Breast epithelium (tissue), 4 donors: ENCODE data around the gene RNF4. TPM values are rescaled to one million over a fixed set of nuclear protein-coding genes. Genes with fewer than 3 reads are reported as not detected.

Experiments used
- DNase-seq, 2 donors: peaks; one replicate each; pipeline ENCODE4 v3.0.0-alpha.2; 2019; ENCODE audit warnings: low spot score in 2 of 2
- H3K27ac ChIP-seq, 2 donors: fragments of 200-600 bp; sonication (generic) in 1 of 2; one replicate each; pipeline ENCODE4 v1.5.1; 2016 to 2019; ENCODE audit warnings: mild to moderate bottlenecking in 1 of 2
- H3K27me3 ChIP-seq, 2 donors: fragments of 200-600 bp; sonication (generic) in 1 of 2; one replicate each; pipeline versions ENCODE4 v1.5.1 to v1.6.0; 2017 to 2019; ENCODE audit warnings: control low read depth in 1 of 2, mild to moderate bottlenecking in 1 of 2
- H3K36me3 ChIP-seq: fragments of 200-600 bp; one replicate; pipeline ENCODE4 v1.5.1; 2019
- H3K4me1 ChIP-seq, 2 donors: fragments of 200-600 bp; sonication (generic); one replicate each; pipeline ENCODE4 v1.5.1; 2016 to 2019; ENCODE audit warnings: control low read depth in 1 of 2
- H3K4me3 ChIP-seq, 3 donors: fragments of 200-600 bp; sonication (generic); 1 replicate in 2 of 3; 2 replicates in 1 of 3; pipeline ENCODE4 v1.5.1; 2016 to 2019; ENCODE audit warnings: mild to moderate bottlenecking in 3 of 3, moderate library complexity in 2 of 3
- H3K9me3 ChIP-seq, 2 donors: fragments of 200-600 bp; sonication (generic) in 1 of 2; one replicate each; pipeline ENCODE4 v1.5.1; 2016 to 2019; ENCODE audit warnings: control low read depth in 1 of 2
- CTCF ChIP-seq, 3 donors: fragments of 450-650 bp; IDR thresholded peaks; one replicate each; pipeline ENCODE4 v1.5.1; 2016 to 2017; ENCODE audit warnings: antibody characterized with exemption in 3 of 3, mild to moderate bottlenecking in 3 of 3, moderate library complexity in 3 of 3
- POLR2A ChIP-seq: fragments of 450-650 bp; IDR thresholded peaks from one replicate; pipeline ENCODE4 v1.6.1; 2016; ENCODE audit warnings: antibody characterized with exemption, mild to moderate bottlenecking, moderate library complexity
- POLR2AphosphoS5 ChIP-seq, 3 donors: sonication (generic); formaldehyde crosslinking; IDR thresholded peaks; one replicate each; pipeline ENCODE4 v1.6.1; 2017; ENCODE audit warnings: antibody characterized with exemption in 3 of 3
- intact Hi-C: fragments of 100-400 bp; cut with DNase I; formaldehyde crosslinking; loops from one replicate; pipeline ENCODE4 v1.15.1; 2023; ENCODE audit warnings: low total_unique reads
- total RNA-seq, 3 donors: library from RNA; depleted of rRNA; stranded (reverse); fragments of >200 nt; gene quantifications; one replicate each; pipeline ENCODE4 v1.1.0, GENCODE V29; 2016

Gene RNF4
- total RNA-seq, 3 donors from 2014 or later = 35.7 to 52.7 (median 40.8) TPM

- DNase-seq = no peak
- Histone ChIP-seq H3K4me1 (no peaks in the 10 kb centered on the region), H3K9me3 (no peaks in the 10 kb centered on the region), H3K36me3 (peaks cover 5% of the 10 kb centered on the region), H3K27ac (peak overlapping the region in 1 of 2 donors; percentile 36), H3K4me3 (no peak overlapping the region), H3K27me3 (no peaks in the 10 kb centered on the region)
- TF ChIP-seq CTCF (IDR thresholded peaks at IDR 0.05) (no peak), POLR2A (no peak), POLR2AphosphoS5 (IDR thresholded peaks at IDR 0.05) (no peak)
- intact Hi-C loops = no loop called here
These were observed 24.1 kb downstream of the RNF4 start for GRCh38 chr4:2492970-2493369.

- H3K4me1 ChIP-seq = no peaks in the 10 kb centered on the region
- H3K9me3 ChIP-seq = no peaks in the 10 kb centered on the region
- H3K4me3 ChIP-seq = no peak overlapping the region
- H3K27ac ChIP-seq = peak overlapping the region in 1 of 2 donors; percentile 60
- DNase-seq = no peak
- H3K36me3 ChIP-seq = peaks cover 5% of the 10 kb centered on the region
- TF ChIP-seq POLR2A = no peak
- TF ChIP-seq CTCF (IDR thresholded peaks at IDR 0.05) = no peak
- no peak for TF ChIP-seq POLR2AphosphoS5 (IDR thresholded peaks at IDR 0.05)
- no peaks in the 10 kb centered on the region for H3K27me3 ChIP-seq
- intact Hi-C loops = no loop called here
These were observed 26.1 kb downstream of the RNF4 start for GRCh38 chr4:2494992-2495391.

GRCh38 chr4:2497324-2497723 is 28.4 kb downstream of the RNF4 start:
- Histone ChIP-seq H3K4me1 (no peaks in the 10 kb centered on the region), H3K27me3 (no peaks in the 10 kb centered on the region), H3K36me3 (no peaks in the 10 kb centered on the region), H3K9me3 (no peaks in the 10 kb centered on the region), H3K27ac (no peak overlapping the region), H3K4me3 (no peak overlapping the region)
- intact Hi-C loops = no loop called here
- no peak for DNase-seq
- TF ChIP-seq CTCF (IDR thresholded peaks at IDR 0.05) = no peak
- no peak for TF ChIP-seq POLR2A
- TF ChIP-seq POLR2AphosphoS5 (IDR thresholded peaks at IDR 0.05) = no peak

GRCh38 chr4:2497931-2498330 is 29.0 kb downstream of the RNF4 start:
- intact Hi-C loops = no loop called here
- Histone ChIP-seq H3K27ac (no peak overlapping the region), H3K27me3 (no peaks in the 10 kb centered on the region), H3K9me3 (no peaks in the 10 kb centered on the region), H3K36me3 (no peaks in the 10 kb centered on the region), H3K4me3 (no peak overlapping the region), H3K4me1 (no peaks in the 10 kb centered on the region)
- no peak for TF ChIP-seq POLR2AphosphoS5 (IDR thresholded peaks at IDR 0.05)
- TF ChIP-seq POLR2A = no peak
- TF ChIP-seq CTCF (IDR thresholded peaks at IDR 0.05) = no peak
- no peak for DNase-seq

- H3K4me3 ChIP-seq = no peak overlapping the region
- H3K9me3 ChIP-seq = no peaks in the 10 kb centered on the region
- TF ChIP-seq POLR2A = no peak
- no peak for TF ChIP-seq POLR2AphosphoS5 (IDR thresholded peaks at IDR 0.05)
- no peak for TF ChIP-seq CTCF (IDR thresholded peaks at IDR 0.05)
- no peak for DNase-seq
- no peak overlapping the region for H3K27ac ChIP-seq
- no peaks in the 10 kb centered on the region for H3K36me3 ChIP-seq
- intact Hi-C loops = no loop called here
- H3K4me1 ChIP-seq = no peaks in the 10 kb centered on the region
- no peaks in the 10 kb centered on the region for H3K27me3 ChIP-seq
These were observed 31.6 kb downstream of the RNF4 start for GRCh38 chr4:2500547-2500946.
